GM19193 (cell line): ENCODE measurements around the gene ZBTB20.

Experiments
- POLR2A ChIP-seq: IDR thresholded peaks from 4 replicates; pipeline ENCODE4 v1.6.1; 2011; ENCODE audit not compliant: insufficient read depth, insufficient read length; ENCODE audit errors: extremely low read depth

The ZBTB20 gene

GRCh38 chr3:114794894-114795630, 352.0 kb downstream of the ZBTB20 start:
- TF ChIP-seq POLR2A: no peak

GRCh38 chr3:114792159-114792918, 354.7 kb downstream of the ZBTB20 start:
- no peak for TF ChIP-seq POLR2A

DNA sequence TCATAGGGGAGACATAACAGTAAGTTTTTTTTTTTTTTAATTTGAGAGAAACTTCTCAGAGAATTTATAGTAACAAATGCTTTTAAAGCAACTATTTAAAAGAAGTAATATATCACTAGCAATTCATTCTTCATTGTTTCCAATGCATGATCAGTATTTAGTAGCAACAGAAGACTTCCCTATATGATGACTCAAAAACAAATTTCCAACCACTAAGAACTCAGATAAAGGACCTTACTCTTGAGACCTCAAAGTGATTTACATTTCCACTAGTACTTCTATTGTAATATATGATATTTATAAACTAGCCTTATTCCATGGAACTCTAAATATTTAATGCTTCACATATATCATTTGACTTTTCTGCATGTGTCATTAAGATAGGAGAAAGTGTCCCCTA, 356.3 kb downstream of the ZBTB20 start:
- no peak for TF ChIP-seq POLR2A

- TF ChIP-seq POLR2A: no peak
Observed at GRCh38 chr3:114789803-114790202, 357.3 kb downstream of the ZBTB20 start.

DNA sequence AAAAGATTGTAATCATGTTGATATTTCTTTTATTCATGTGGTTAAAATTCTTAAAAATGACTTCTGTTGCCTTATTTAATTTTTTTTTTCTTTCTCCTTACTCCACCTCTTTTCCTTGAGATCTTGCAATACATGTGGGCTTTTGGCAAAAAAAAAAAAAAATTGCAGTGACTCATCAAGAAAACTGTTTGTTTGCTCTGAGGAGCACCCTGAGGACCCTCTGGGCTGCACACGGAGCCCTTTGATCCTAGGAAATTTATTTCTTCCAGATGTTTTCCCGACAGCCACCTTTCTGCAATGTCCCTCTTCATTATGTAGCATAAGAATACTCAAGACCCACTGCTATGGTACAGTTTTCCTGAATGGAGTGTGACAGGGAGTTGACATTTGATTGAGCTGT, 371.7 kb downstream of the ZBTB20 start:
- TF ChIP-seq POLR2A: no peak

GRCh38 chr3:114770874-114771273, 376.2 kb downstream of the ZBTB20 start:
- no peak for TF ChIP-seq POLR2A

- no peak for TF ChIP-seq POLR2A
Observed at GRCh38 chr3:114764056-114764492, 383.0 kb downstream of the ZBTB20 start.

DNA sequence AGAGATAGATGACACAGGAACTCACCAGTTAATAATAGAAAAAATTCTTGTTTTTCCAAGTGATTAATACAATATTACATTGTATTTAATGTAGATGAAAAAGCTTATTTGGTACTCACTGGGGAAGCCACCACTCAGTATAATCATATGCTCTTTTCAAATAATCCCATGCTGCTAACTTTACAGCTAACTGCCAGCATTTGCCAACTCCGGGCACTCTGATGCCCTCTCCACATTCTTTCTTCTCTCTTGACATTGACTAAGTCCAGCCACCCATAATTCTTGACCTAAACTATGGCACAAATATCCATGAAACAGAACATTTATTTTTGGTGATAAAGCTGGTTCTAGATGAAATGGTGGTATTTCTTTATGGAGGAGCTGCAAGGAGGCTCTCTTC, 384.9 kb downstream of the ZBTB20 start:
- no peak for TF ChIP-seq POLR2A

- no peak for TF ChIP-seq POLR2A
Observed at GRCh38 chr3:114760679-114761078, 386.4 kb downstream of the ZBTB20 start.

DNA sequence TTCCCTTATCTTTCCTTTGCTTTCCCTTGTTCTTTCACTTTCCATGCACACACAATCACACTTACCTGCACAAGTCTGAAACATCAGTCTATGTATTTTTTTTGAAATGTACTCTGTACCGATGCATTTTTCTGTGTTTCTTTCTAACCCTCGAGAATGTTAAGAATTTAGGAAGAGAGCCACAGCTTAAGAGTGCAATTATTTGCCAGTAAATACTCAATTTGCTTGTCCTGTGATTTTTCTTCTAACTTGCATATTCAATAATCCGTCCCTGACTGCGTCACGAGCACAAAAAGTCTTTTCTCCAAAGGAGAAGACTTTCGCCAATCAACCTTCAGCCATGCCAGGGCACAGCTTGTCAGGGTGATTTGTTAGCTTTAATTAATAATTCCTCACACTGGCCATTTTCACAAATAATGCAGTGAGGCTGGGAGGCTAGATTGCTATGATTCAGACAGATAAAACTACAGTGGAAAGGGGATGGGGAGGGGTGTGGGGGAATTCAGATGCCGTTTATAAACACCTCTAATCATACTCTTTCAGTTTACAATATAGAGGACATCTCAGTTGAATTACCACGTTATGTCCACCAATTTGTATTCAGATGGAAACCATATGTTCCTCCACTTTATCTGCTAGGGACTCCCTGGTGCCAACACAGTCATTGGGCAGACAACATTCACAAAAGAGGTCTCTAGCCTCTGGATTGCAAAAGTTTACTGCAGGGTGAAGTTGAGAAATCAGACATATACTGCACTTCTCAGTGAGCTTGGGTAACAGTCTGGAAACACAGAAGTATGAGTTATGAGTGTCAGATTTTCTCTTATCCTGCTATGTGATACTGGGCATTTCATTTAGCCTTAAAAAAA, 388.0 kb downstream of the ZBTB20 start:
- TF ChIP-seq POLR2A: no peak

DNA sequence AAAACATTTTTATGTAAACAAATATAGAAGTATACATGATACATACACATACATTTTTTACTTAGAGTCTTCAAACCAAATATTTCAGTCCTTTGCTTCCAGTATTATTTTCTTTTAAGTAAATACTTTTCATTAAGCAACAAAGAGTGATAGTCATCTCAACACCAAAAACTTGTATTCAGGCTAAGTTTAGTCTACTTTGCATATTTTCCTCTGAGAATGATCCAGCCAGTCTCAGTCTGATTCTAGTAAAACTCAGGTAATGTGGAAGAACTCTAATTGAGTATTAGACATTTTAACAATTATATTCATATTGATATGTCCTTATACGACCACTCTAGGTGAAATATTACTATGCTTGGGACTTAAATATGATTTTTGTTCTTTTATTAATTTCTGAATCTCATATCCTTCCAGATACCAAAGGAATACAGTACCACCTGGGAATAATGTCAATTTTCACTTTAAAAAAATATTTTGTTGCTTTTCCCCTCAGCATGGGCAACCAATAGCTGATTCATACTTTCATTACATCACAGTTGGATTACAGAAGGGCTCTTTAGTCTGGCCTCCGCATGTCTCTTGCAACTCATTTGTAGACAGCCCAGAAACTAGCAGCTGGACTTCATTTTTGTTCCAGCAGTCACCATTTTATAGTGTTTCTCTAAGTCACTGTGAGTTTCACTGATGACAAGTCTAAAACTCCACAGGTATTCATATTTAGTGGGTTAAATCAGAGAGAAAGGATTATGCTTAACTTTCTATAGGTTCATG, 390.4 kb downstream of the ZBTB20 start:
- no peak for TF ChIP-seq POLR2A

DNA sequence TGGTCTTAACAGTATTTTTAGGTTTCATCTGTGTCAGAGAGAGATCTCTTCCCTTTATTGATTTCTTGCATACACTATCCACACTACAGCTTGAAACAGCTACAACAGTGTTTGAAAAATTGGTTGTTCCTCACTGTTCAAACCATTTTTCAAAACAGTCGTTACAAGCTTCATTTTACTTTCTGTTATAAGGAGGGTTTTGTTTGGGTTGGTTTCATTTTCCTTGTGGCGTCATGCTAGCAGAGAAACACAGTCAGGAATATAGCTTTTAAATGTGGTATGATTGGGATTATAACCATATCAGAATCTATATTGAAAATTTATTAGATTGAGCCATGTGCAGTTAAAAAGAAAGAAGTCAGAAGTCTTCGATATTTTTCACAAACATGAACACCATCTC, 400.6 kb downstream of the ZBTB20 start:
- TF ChIP-seq POLR2A: no peak

- no peak for TF ChIP-seq POLR2A
Observed at GRCh38 chr3:114745322-114746240, 401.5 kb downstream of the ZBTB20 start.
